PFSK-1 (cell line): ENCODE measurements around the gene MRPL28.

ENCODE experiments used
- FOXP2 ChIP-seq: optimal IDR thresholded peaks from 2 replicates; pipeline ENCODE3; 2011; ENCODE audit warnings: borderline replicate concordance, control low read depth, inconsistent platforms; ENCODE audit not compliant: insufficient read depth; ENCODE audit errors: extremely low read length, extremely low read depth
- POLR2AphosphoS5 ChIP-seq: IDR thresholded peaks from 2 replicates; pipeline ENCODE4 v1.6.1; 2012; ENCODE audit warnings: low read depth, mild to moderate bottlenecking, control low read depth, low read length, moderate library complexity
- SIN3A ChIP-seq: IDR thresholded peaks from 2 replicates; pipeline ENCODE4 v1.6.1; 2012; ENCODE audit warnings: mild to moderate bottlenecking, low read length, moderate library complexity, borderline replicate concordance; ENCODE audit not compliant: insufficient read depth
- TAF1 ChIP-seq: IDR thresholded peaks from 2 replicates; pipeline ENCODE4 v1.6.1; 2012; ENCODE audit warnings: low read length, control low read depth, borderline replicate concordance; ENCODE audit not compliant: insufficient read depth
- TF ChIP-seq, protein P1 (sequence below), 2 experiments: IDR thresholded peaks; 2 replicates each; pipeline versions ENCODE4 v1.6.1 to v1.8.0; 2011 to 2012; ENCODE audit warnings: low read depth in 2 of 2, low read length in 2 of 2, control low read depth in 1 of 2, inconsistent platforms in 1 of 2, mild to moderate bottlenecking in 1 of 2, moderate library complexity in 1 of 2; ENCODE audit not compliant: insufficient read depth in 1 of 2

MRPL28 gene

DNA sequence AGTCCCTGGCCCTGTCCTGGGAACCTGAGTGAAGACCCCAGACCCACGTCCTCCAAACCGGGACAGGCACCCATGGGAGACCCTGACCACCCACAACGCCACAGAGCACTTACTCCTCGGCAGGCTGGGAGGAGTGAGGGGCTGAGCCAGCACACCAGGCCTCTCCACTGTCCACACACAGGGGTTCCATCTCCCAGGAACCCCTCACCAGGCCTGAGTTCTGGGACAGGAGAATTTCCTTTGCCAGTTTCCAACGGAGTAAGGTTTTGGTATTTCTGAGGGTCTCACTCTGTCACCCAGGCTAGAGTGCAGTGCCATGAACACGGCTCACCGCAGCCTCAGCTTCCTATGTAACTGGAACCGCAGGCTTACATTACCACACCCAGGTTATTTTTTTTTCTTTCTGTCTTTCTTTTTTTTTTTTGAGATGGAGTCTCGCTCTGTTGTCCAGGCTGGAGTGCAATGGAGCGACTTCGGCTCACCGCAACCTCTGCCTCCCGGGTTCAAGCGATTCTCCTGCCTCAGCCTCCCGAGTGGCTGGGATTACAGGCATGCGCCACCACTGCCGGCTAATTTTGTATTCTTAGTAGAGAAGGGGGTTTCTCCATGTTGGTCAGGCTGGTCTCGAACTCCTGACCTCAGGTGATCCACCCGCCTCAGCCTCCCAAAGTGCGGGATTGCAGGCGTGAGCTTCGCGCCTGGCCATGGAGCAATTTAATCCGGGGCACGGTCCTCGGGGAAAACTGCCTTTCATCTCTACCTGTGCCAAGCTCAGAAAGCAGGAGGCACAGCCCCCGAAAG is 9.8 kb upstream of the MRPL28 start:
- TF ChIP-seq POLR2AphosphoS5: no peak
- no peak for TF ChIP-seq TAF1
- TF ChIP-seq SIN3A: no peak
- TF ChIP-seq, protein P1, sequence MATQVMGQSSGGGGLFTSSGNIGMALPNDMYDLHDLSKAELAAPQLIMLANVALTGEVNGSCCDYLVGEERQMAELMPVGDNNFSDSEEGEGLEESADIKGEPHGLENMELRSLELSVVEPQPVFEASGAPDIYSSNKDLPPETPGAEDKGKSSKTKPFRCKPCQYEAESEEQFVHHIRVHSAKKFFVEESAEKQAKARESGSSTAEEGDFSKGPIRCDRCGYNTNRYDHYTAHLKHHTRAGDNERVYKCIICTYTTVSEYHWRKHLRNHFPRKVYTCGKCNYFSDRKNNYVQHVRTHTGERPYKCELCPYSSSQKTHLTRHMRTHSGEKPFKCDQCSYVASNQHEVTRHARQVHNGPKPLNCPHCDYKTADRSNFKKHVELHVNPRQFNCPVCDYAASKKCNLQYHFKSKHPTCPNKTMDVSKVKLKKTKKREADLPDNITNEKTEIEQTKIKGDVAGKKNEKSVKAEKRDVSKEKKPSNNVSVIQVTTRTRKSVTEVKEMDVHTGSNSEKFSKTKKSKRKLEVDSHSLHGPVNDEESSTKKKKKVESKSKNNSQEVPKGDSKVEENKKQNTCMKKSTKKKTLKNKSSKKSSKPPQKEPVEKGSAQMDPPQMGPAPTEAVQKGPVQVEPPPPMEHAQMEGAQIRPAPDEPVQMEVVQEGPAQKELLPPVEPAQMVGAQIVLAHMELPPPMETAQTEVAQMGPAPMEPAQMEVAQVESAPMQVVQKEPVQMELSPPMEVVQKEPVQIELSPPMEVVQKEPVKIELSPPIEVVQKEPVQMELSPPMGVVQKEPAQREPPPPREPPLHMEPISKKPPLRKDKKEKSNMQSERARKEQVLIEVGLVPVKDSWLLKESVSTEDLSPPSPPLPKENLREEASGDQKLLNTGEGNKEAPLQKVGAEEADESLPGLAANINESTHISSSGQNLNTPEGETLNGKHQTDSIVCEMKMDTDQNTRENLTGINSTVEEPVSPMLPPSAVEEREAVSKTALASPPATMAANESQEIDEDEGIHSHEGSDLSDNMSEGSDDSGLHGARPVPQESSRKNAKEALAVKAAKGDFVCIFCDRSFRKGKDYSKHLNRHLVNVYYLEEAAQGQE (IDR thresholded peaks at IDR 0.05; ENCODE audit: insufficient read depth in 1 of 2, low read depth in 2 of 2, low read length in 2 of 2): no peak
- no peak for TF ChIP-seq FOXP2

DNA sequence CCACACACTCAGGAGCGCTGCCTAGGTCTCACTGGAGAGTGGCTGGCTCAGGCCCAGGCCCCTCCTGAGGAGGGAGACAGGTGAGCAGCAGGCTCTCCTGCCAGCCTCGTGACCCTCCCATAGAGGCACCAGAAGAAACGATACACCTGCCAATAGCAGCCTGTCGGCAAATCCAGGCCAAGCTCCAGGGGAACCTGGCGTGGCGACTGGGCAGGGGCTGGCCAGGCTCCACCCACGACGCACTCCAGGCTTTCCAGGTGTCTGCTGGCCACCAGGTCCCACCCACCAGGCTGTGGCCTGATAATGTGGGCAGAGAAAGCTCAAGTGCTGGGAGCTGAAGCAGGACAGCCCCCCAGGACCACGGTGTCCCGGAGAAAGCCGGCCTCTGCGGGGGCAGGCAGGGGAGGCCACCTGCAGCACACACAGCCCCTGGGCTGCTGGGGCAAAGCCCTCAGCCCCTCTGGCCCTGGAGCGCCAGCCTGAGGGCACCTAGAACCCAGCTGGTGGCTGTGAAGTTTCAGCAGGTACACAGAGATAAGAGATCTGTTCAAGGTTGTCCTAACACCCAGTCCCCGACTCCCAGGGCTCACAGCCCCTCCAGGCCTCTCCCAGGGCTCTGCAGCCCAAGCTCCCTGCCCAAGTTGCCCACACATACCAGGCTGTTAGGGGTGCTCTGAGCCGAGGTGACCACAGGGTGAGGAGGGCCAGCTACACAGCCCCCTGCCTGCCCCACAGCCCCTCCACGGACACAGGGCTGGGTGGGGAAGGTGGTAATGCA is 9.0 kb upstream of the MRPL28 start:
- TF ChIP-seq SIN3A (no peak), TAF1 (no peak), POLR2AphosphoS5 (no peak), FOXP2 (no peak)
- TF ChIP-seq, protein P1 (IDR thresholded peaks at IDR 0.05; ENCODE audit: insufficient read depth in 1 of 2, low read depth in 2 of 2, low read length in 2 of 2): no peak

DNA sequence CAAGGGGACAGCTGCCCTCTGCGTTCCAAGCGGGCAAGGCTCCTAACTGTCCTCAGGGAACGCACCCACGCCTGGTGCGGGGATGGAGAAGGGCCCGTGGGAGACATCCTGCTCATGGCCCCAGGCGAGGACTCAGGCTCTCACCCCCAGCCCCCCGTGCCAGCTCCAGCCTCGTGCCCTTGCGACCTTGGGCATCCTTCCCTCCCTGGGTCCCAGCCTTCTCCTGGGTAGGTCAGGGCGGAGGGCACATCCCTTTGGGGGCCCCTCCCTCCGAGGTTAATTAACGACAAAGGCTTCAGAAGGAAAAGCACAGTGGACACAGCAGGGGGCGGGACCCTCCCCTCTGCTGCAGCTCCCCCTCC is 8.5 kb upstream of the MRPL28 start:
- TF ChIP-seq TAF1: no peak
- TF ChIP-seq, protein P1 (IDR thresholded peaks at IDR 0.05; ENCODE audit: insufficient read depth in 1 of 2, low read depth in 2 of 2, low read length in 2 of 2): no peak
- no peak for TF ChIP-seq SIN3A
- no peak for TF ChIP-seq POLR2AphosphoS5
- no peak for TF ChIP-seq FOXP2

- TF ChIP-seq TAF1: no peak
- no peak for TF ChIP-seq POLR2AphosphoS5
- no peak for TF ChIP-seq FOXP2
- TF ChIP-seq SIN3A: no peak
- TF ChIP-seq, protein P1 (IDR thresholded peaks at IDR 0.05; ENCODE audit: insufficient read depth in 1 of 2, low read depth in 2 of 2, low read length in 2 of 2): no peak
These were observed 7.1 kb upstream of the MRPL28 start for GRCh38 chr16:377419-377951.
